ENCODE data around the gene NOP53. TPM values are rescaled to one million over a fixed set of nuclear protein-coding genes. Genes with fewer than 3 reads are reported as not detected.

The NOP53 gene
- total RNA-seq, 1 donor from 2014 or later: 93.2 TPM

DNA sequence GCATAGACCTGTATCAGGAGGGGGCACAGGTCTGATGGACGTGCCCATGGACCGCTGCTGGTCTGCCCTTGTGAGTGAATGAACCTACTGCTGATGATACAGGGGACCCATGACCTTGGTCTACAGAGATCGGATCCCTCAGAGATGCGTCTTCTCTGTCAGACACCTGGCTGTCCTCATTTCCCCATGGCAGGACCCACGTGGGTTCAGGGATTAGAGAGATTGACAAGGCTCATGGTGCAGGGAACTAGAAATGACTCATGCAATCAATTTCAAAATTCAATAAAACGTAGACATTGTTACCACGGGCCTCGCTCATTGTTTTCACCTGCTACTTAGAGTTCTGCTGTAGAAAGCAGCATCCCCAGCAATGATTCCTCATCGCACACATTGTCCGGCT lies 60.0 kb downstream of the NOP53 start:
- no peak for DNase-seq (ENCODE audit: low spot score)

DNA sequence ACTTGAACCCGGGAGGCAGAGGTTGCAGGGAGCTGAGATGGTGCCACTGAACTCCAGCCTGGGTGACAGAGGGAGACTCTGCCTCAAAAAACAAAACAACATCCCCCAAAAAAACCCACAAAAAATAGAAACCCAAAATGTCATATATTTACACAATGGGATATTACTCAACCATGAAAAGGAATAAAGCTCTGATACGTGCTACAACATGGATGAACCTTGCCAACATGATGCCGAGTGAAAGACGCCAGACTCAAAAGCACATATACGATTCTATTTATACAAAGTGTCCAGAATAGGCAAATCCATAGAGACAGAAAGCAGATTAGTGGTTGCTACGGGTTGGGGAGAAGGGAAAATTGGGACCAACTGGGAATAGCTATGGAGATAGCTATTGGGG lies 61.1 kb downstream of the NOP53 start:
- DNase-seq (ENCODE audit: low spot score): no peak

Other genes with a start within 250 kb of the NOP53 start
- 22.4 TPM for gene NAPA, start 230.5 kb upstream of the NOP53 start, total RNA-seq (ENCODE audit: insufficient read depth, low replicate concordance)
- gene ZNF541, start 172.4 kb upstream of the NOP53 start, total RNA-seq (ENCODE audit: insufficient read depth, low replicate concordance): not detected
- 8.4 TPM for gene BICRA, start 136.4 kb upstream of the NOP53 start, total RNA-seq (ENCODE audit: insufficient read depth, low replicate concordance)
- gene EHD2, start 32.1 kb upstream of the NOP53 start, total RNA-seq (ENCODE audit: insufficient read depth, low replicate concordance): 65.5 TPM
- 373 TPM for gene SELENOW, start 33.2 kb downstream of the NOP53 start, total RNA-seq (ENCODE audit: insufficient read depth, low replicate concordance)
- not detected for gene TPRX1, start 59.0 kb downstream of the NOP53 start, total RNA-seq (ENCODE audit: insufficient read depth, low replicate concordance)
- 1.7 TPM for gene CRX, start 76.4 kb downstream of the NOP53 start, total RNA-seq (ENCODE audit: insufficient read depth, low replicate concordance)
- gene TPRX2, start 113.7 kb downstream of the NOP53 start, total RNA-seq (ENCODE audit: insufficient read depth, low replicate concordance): not detected
- not detected for gene SULT2A1, start 140.8 kb downstream of the NOP53 start, total RNA-seq (ENCODE audit: insufficient read depth, low replicate concordance)
- gene BSPH1, start 246.6 kb downstream of the NOP53 start, total RNA-seq (ENCODE audit: insufficient read depth, low replicate concordance): not detected
- not detected for gene ELSPBP1, start 249.1 kb downstream of the NOP53 start, total RNA-seq (ENCODE audit: insufficient read depth, low replicate concordance)